CD4-positive, alpha-beta T cell treated with Interleukin-1 beta for 1 hour (primary cell): ENCODE data around the gene KIRREL3.
A peak's percentile ranks its signal among the peaks of the same experiment; 100 is the strongest.
"Not testable (repeated sequence)": the region's sequence is repeated elsewhere in the genome, so short reads cannot be mapped to it uniquely, and the experiment has no call there.

Source experiments
- DNase-seq, 2 donors: peaks; one replicate each; pipeline ENCODE4 v3.0.0-alpha.2; 2020 to 2022

Gene KIRREL3

DNA sequence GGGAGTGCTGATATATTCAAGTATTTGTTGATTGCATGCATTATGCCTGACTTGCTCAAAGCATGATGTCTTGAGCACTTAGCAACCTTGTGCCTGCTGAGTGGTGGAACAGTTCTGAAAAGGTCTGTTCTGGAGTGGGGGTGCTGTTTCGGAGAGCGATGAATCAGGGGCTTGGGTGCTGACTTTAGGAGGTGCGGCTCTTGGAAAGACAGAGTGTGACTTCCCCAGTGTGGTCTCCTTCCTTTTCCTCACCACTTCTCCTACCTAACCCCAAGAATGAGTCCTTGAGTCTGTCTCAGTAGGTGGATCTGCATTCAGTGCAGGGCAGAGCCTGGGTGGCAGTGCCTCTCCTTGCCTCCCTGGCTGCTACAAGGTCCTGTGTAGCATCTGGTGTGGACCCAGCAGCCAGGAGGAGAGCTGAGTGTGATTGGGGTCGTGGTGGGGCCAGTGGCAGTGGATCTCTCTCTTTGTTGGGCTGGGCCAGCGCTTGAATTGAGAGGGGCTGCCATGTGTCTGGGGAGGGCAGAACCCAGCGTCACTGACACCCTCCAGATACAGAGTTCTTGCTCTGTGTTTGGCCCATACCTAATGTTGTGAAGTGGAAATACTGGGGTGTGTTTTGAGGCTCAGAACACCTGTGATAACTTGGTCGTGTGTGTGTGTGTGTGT, 609.1 kb downstream of the KIRREL3 start:
- DNase-seq: no peak

DNA sequence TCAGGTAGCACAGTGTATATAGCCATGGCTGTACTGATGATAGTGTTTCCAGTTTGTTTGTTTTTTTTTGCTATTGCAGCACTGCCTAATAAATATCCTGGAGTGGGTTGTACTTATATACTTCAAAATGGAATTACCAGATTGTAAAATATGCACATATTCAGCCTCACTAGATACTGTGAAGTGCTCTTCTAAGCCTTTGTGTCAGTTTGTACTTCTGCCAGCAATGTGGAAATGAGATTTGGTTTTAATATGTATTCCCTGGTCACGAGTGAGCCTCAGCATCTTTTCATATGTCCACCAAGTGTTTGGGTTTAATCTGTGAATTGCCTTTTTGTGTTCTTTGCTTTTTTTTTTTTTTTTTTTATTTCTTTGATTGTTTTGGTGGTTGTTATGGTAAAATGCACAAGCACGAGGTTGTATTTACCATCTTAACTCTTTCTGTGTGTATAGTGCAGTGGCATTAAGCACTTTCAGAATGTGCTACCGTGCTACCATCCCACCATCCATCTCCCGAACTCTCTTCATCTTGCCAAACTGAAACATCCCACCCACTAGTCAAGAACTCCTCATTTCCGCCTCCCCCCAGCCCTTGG, 610.2 kb downstream of the KIRREL3 start:
- DNase-seq: no peak

DNA sequence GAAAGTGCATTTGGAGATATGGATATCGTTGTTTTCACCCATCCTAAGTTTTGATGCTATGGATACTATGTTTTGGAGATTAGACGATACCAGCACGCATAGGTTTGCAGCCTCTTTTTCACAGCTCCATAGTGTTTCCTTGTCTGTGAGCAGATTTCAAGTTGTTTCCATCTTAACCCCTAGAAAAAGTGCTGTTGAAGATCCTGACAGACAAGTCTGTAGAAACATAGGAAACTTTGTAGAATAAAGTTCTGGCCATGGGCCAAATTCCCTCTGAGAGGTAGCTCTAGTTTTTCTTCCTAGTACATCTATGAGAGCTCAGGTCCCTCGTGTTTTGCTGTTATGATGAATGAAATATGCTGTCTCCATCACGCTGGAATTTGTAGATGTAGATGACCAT, 612.7 kb downstream of the KIRREL3 start:
- no peak for DNase-seq

DNA sequence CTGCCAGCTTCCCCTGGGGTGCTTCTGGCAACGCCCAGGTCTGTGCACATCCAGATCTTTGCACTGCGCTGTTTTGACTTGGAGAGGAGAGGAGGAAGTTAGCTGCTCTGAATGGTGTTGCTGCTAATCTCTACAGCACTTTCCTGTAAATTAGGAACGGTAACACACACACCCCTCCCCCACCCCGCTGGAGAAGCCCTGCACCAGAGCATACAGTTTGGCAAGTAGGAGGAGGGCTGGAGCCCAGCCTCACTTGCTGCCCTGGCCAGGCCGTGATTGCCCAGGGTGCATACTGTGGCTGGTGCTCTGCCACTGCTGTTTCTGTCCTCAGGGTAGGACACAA, 613.9 kb downstream of the KIRREL3 start:
- peak in 1 of 2 donors; percentile 21 for DNase-seq

DNA sequence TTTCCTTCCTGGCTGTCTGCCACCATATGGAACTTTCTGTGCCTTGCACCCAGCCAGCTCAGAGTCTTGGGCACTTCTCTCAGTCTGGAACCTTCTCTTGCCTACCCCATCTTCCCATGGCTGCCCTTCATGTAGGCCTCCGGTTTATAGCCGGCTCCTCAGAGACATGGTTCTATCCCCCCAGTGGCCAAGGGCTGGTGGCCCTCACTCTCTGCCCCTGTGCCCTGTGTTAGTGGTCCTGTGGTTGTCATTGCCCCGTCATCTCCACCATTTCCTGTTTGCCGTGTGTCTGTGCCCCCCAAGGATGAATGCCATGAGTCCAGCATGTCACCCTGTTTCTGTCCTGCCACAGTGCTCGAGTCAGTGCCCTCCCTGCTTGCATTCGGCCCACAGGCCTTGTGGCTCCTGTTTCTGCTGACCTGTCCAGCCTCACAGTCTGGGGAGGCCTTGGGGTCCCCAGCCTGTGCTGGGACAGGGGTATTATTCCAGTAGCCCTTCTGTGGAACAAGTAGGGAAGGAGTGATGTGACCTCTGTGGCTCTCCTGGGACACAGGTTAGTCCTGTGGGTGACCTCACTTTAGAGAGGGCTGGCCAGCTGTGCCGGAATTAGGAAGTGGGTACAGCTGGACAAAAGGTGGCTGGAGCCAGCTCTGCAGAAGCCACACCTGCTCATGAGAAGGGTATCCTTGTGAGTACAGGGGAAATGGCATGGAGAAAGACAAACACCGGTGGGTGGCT, 614.4 kb downstream of the KIRREL3 start:
- DNase-seq: no peak

DNA sequence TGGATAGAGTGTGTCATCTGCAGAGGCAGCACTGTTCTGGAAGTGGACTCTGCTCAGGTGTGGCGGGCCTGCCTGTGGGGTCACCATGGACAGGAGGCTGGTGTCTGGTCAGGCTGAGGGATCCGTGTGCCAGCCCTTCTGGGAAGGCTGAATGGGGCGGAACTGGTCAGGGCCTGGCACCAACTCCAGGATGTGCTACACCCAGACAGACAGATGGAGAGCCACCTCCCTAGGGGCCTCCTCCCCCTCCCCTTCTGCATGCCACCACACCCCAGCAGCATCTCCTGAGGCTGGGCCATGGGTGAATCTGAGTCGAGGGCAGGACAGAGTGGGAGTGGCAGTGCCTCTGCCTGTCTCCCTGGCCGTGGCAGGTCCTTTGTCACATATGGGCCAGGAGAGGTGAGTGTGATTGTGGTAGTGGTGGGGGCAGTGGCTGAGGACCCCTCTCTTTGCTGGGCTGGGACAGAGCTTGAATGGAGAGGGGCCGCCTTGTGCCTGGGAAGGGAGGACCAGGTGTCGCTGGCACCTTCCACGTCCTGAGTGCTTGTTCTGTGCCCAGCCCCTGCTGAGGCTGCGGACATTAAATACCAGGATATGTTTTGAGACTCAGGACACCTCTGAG, 616.0 kb downstream of the KIRREL3 start:
- DNase-seq: no peak

DNA sequence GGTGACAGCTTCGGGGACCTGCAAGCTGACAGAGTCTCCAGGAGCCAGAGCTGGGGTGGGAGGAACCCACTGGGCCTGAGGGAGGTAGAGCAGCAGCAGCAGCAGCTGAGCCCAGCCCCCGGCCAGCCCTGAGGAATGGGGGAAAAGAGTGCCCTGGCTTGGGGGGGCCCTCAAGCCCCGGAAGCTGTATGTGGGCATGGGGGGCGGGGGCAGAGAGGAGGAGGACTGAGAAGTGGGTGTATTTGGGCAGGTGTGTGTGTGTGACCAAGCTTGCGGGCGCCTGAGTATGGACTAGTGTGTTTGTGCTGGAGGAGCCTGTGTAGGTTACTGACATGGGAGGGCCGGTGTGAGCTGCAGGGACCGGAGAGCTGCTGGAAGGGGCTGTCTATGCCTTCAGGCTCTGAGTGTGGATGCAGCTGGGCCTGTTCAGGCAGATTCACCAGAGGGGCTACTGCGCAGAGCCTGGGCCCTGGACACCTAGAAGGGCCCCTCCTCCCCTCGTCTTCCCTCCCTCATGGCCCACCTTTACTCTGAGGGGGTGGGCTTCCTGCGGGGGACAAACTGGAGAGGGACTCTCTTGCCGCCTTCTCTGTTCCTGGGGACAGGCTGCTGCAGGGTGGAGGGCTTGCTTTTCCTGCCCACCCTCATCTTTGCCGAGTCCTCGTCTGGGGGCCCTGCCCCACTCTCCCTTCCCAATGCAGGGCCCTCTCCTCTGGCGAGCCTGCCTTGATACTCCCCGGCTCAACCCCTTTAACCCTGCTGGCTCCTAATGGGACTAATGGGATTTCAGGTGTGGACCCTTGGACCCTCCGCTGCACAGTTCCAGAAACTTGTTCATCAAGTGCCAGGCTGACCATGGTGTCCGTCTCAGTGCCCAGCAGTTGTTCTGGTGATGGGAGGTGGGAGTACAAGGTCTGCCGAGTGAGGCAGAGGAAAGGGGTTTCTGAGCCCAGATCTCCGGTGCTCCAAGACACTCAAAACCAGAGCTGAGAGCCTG, 616.9 kb downstream of the KIRREL3 start:
- DNase-seq: no peak

DNA sequence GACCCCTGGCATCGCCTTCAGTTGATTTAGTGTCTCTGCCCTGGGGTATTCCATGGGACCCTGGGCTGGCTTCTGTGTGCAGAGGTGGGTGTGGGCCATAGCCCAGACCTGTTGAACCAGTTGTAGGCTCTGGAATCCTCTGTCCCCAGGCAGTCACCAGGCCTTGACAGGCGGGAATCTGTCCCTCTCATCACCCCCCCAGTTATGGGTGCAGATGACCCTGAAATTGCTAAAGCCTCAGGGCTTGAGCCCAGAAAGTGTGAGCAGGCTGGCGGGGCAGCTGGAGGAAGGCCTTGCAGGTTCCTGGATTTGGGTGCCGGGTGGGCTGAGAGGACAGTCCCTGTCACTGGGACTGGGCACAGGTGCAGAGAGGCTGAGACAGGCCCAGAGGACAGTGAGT, 617.9 kb downstream of the KIRREL3 start:
- DNase-seq: not testable (repeated sequence)

DNA sequence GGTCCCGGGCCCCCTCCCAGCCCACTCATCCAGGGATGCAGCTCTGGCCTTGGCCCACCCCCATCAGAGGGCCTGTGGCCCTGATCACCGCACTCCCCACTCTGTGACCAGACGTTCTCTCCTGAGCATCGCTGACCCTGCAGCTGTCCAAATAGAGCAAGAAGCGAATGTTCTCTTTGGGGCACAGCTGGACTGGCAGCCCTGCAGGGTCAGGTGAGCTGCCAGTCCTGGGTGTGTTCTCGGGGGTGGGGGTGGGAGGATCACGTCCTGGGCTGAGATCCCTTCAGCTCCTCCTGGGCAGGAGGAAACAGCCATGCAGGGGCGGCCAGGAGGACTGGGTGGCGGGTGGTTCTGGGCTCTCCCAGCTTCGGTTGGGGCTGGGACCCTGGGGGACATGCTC, 618.6 kb downstream of the KIRREL3 start:
- not testable (repeated sequence) for DNase-seq

DNA sequence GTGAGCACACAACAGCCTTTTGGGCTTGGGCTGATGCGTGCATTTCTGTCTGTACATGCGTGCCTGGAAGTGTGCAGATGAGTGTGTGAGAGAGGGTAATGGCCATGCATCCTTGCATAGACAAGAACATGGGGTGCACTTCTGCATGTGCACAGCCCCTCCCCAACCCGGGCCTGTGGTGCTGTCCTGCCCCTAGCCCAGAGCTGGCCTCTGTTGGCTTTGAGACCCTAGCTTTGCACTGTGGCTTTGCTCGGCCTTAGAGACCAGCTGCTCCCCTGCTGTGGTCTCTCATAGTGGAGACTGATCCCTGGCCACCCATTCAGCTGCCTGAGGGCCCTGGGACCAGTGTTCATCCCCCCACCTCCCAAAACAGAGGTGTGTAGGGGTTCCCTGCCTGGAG, 619.7 kb downstream of the KIRREL3 start:
- DNase-seq: no peak

DNA sequence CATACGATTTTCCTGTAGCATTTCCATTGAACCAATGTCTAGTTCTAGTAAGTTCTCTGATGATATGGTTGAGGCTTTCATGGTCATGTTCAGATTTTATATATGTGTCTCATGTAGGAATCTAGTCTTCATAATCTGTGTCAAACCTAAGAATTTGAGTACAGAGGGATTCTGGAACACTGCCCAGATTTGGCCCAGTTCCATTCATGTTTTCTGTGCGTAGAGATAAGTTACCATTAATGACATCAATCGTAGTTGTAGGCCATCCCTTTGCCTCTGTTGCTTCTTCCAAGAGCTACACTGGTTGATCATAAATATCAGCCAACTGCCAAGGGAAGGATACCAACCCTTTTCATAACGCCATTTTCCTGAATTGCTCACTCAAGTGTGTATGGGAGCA, 621.8 kb downstream of the KIRREL3 start:
- DNase-seq: no peak

DNA sequence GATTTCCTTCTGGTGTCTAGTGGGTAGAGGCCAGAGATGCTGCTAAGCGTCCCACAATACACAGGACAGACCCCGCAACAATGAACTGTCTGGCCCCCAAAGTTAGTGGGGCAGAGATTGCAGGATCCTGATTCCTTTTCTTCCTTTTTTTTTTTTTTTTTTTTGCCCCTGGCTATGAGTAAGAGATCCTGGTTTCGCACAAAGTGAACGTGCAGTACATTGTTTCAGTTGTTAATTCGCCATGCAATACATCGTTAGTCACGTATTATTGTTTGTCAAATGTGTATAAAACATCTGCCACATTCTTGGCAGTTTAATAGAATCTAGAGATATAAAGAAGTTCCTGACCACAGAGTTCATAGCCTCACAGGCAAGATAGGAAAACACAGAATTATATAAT, 624.8 kb downstream of the KIRREL3 start:
- DNase-seq: no peak

DNA sequence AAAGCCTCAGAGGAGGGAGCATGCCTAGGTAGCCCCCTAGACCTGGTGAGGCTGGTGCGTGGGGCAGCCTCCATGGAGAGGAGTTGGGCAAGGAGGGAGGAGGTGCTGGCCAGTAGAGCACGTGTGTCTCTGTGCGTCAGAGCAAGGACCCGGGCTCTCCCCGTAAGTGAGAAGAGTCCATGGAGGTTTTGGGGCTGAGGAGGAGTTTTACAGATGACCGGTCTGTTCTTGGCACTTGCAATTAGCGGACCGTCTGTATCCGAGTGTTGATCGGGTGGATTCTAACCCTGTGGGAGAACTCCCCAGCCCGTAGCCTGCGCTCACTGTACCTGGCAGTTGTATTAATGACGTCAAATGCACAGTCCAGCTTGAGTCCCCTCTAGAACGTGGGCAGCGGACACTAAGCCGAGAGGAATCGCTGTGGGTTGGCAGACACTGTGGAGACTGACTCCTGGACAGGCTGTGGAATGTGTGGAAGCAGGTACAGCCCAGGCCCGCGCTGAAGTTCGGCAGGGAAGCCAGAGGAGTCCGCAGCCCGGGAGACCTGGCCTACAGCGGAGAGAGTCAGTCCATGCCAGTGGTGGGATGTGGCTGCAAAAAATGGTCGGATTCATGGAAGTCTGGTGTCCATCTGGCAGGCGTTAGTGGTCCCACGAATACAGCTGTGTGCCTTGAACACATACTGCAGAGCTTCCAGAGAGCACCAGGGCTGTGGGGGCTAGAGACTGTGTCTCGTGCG, 625.8 kb downstream of the KIRREL3 start:
- DNase-seq: not testable (repeated sequence)

DNA sequence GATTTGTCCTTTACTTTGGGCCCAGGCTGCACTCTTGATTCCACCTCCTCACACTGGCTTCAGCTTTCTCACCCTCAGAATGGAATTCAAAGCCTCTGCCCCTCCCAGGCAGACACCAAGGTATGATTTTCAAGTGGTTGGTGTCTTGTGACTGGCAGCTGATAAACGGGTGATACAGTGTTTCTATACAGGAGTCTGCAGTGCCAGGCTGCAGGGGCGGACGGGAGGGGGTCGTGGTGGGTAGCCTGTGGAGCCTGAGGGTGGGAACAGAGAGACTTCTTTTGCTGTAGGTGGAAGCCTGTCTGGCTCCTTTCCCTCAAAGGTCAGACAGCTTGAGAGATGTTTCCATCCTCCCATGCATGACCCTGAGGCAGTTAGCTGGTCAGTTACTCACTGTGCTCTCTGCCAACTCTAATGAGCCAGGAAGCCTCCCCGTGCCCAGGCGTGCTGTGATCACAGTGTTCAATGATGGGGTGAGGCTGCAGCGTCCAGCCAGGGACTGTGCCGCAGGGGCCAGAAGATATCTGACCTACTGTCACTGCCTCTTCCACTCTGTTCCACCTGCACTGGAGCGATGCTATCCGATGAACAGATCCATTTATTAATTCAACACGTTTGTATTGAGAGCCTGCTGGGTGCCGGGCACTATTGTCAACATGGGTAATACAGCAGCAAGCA, 627.0 kb downstream of the KIRREL3 start:
- DNase-seq: not testable (repeated sequence)
